PC-9 (cell line): ENCODE measurements around the gene TP53BP2. TPM values are rescaled to one million over a fixed set of nuclear protein-coding genes. Genes with fewer than 3 reads are reported as not detected.
A peak's percentile ranks its signal among the peaks of the same experiment; 100 is the strongest.

ENCODE experiments used
- BruUV-seq: library from RNA; stranded (reverse); fragments of 400-500 nt; replicated peaks from 2 replicates; lab custom pipeline; 2021; lab: Mats Ljungman, UMichigan
- CTCF ChIA-PET: fragments of 300-600 bp; sonication (Branson Sonifier 250); formaldehyde crosslinking; loops from one replicate; lab custom pipeline; 2022; ENCODE audit warnings: antibody characterized with exemption; lab: Charles Lee
- POLR2A ChIA-PET: fragments of 300-600 bp; sonication (Branson Sonifier 250); formaldehyde crosslinking; loops from one replicate; lab custom pipeline; 2022; ENCODE audit warnings: antibody characterized with exemption; ENCODE audit not compliant: unreplicated experiment; lab: Charles Lee
- DNase-seq, 2 experiments: peaks; one replicate each; pipeline versions ENCODE4 v3.0.0 to v3.0.0-alpha.2; 2015 to 2022; ENCODE audit warnings: mixed read lengths in 1 of 2
- H2AFZ ChIP-seq: fragments of 200-600 bp; sonication (generic); 2 replicates; pipeline ENCODE4 v1.8.1; 2017; ENCODE audit warnings: antibody characterized with exemption
- H3F3A ChIP-seq: fragments of 200-600 bp; sonication (generic); 2 replicates; pipeline ENCODE4 v1.8.1; 2017; ENCODE audit warnings: antibody characterized with exemption, mild to moderate bottlenecking, low read depth; ENCODE audit not compliant: insufficient read depth
- H3K27ac ChIP-seq: fragments of 200-600 bp; sonication (generic); 2 replicates; pipeline ENCODE4 v1.6.1; 2016; ENCODE audit warnings: mixed run types
- H3K27me3 ChIP-seq: fragments of 200-600 bp; sonication (generic); 2 replicates; pipeline ENCODE4 v1.6.1; 2016; ENCODE audit warnings: low read depth, mixed run types; ENCODE audit not compliant: insufficient read depth
- H3K36me3 ChIP-seq: fragments of 200-600 bp; sonication (generic); 2 replicates; pipeline ENCODE4 v1.6.1; 2016; ENCODE audit warnings: low read depth, mixed run types
- H3K4me1 ChIP-seq: fragments of 200-600 bp; sonication (generic); replicated peaks from 2 replicates; pipeline ENCODE4 v1.6.1; 2016; ENCODE audit warnings: mixed run types; ENCODE audit not compliant: insufficient read depth
- H3K4me2 ChIP-seq: fragments of 200-600 bp; sonication (generic); 2 replicates; pipeline ENCODE4 v1.6.1; 2017; ENCODE audit warnings: mixed run types
- H3K4me3 ChIP-seq: fragments of 200-600 bp; sonication (generic); 2 replicates; pipeline ENCODE4 v1.6.1; 2016; ENCODE audit warnings: mixed run types
- H3K79me2 ChIP-seq: fragments of 200-600 bp; sonication (generic); 2 replicates; pipeline ENCODE4 v1.6.1; 2017; ENCODE audit warnings: low read depth, mixed run types
- H3K9me2 ChIP-seq: fragments of 200-600 bp; sonication (generic); 2 replicates; pipeline ENCODE4 v1.8.1; 2017; ENCODE audit warnings: mild to moderate bottlenecking; ENCODE audit not compliant: insufficient read depth
- H3K9me3 ChIP-seq: fragments of 200-600 bp; sonication (generic); 2 replicates; pipeline ENCODE4 v1.8.1; 2016; ENCODE audit warnings: low read depth; ENCODE audit not compliant: insufficient read depth
- H4K20me1 ChIP-seq: fragments of 200-600 bp; sonication (generic); 2 replicates; pipeline ENCODE4 v1.8.1; 2017; ENCODE audit not compliant: insufficient read depth
- CTCF ChIP-seq: fragments of 200-600 bp; sonication (generic); conservative IDR thresholded peaks from 2 replicates; pipeline ENCODE4 v1.6.1; 2017; ENCODE audit warnings: mixed run types, antibody characterized with exemption, mild to moderate bottlenecking, moderate library complexity
- EZH2 ChIP-seq: fragments of 200-600 bp; sonication (generic); IDR thresholded peaks from 2 replicates; pipeline ENCODE4 v1.8.0; 2017; ENCODE audit warnings: antibody characterized with exemption, low read depth
- intact Hi-C: fragments of 100-400 bp; cut with micrococcal nuclease; formaldehyde crosslinking; loops from one replicate; pipeline ENCODE4 v1.10.0; 2022; ENCODE audit not compliant: unreplicated experiment
- total RNA-seq: library from RNA; stranded (reverse); gene quantifications from 2 replicates; pipeline ENCODE4 v1.2.3, GENCODE V29; 2021

The TP53BP2 gene
- total RNA-seq, 1 experiment from 2014 or later = 63.1 TPM

- ChIA-PET CTCF (no interaction called here), POLR2A (no interaction called here)
- H3K9me2 ChIP-seq = no peaks in the 10 kb centered on the region
- no peak for DNase-seq
- H4K20me1 ChIP-seq = no peaks in the 10 kb centered on the region
- BruUV-seq = no TSS peak
- no peak for TF ChIP-seq CTCF
- TF ChIP-seq EZH2 = no peak
- no peaks in the 10 kb centered on the region for H3K79me2 ChIP-seq
- no peak overlapping the region for H3K27ac ChIP-seq
- no peak overlapping the region for H3K4me2 ChIP-seq
- no peaks in the 10 kb centered on the region for H3K27me3 ChIP-seq
- no peaks in the 10 kb centered on the region for H3K9me3 ChIP-seq
- H3F3A ChIP-seq = peaks cover 15% of the 10 kb centered on the region
- H3K4me3 ChIP-seq = no peak overlapping the region
- no peaks in the 10 kb centered on the region for H3K36me3 ChIP-seq
- peaks cover 16% of the 10 kb centered on the region for H3K4me1 ChIP-seq
- H2AFZ ChIP-seq = no peak overlapping the region
- intact Hi-C loops = no loop called here
Observed at GRCh38 chr1:223864084-223864483, 18.3 kb upstream of the TP53BP2 start.

- Histone ChIP-seq H3K79me2 (no peaks in the 10 kb centered on the region), H3F3A (peaks cover 24% of the 10 kb centered on the region), H3K27me3 (no peaks in the 10 kb centered on the region), H3K36me3 (no peaks in the 10 kb centered on the region), H3K4me1 (peaks cover 20% of the 10 kb centered on the region), H2AFZ (no peak overlapping the region), H4K20me1 (no peaks in the 10 kb centered on the region), H3K9me2 (no peaks in the 10 kb centered on the region), H3K4me2 (no peak overlapping the region), H3K27ac (no peak overlapping the region), H3K9me3 (no peaks in the 10 kb centered on the region), H3K4me3 (no peak overlapping the region)
- TF ChIP-seq CTCF = no peak
- no peak for TF ChIP-seq EZH2
- CTCF ChIA-PET = no interaction called here
- BruUV-seq = no TSS peak
- intact Hi-C loops = no loop called here
- no peak for DNase-seq
- POLR2A ChIA-PET = interaction anchor here (0.7 kb wide), 1 partner anchor 15 kb away, joined by 3 read pairs; no protein-coding TSS in a partner anchor
Observed at GRCh38 chr1:223861904-223862303, 16.2 kb upstream of the TP53BP2 start.

GRCh38 chr1:223860051-223860622 is 14.4 kb upstream of the TP53BP2 start:
- intact Hi-C loops = no loop called here
- no peaks in the 10 kb centered on the region for H3K36me3 ChIP-seq
- H3K4me2 ChIP-seq = peak overlapping the region; percentile 37
- ChIA-PET POLR2A (interaction anchor here (0.5 to 1.0 kb wide), 6 partner anchors 8 to 726 kb away, joined by 3 to 6 read pairs (median 4); no protein-coding TSS in a partner anchor), CTCF (interaction anchor here (0.5 to 0.6 kb wide), 2 partner anchors 24 to 27 kb away, joined by 3 read pairs; no protein-coding TSS in a partner anchor)
- H3K27me3 ChIP-seq = no peaks in the 10 kb centered on the region
- no peaks in the 10 kb centered on the region for H4K20me1 ChIP-seq
- peak; percentile 56 to 74 for DNase-seq
- H3K4me3 ChIP-seq = no peak overlapping the region
- TF ChIP-seq EZH2 = no peak
- H3K9me3 ChIP-seq = no peaks in the 10 kb centered on the region
- no peak overlapping the region for H2AFZ ChIP-seq
- H3K9me2 ChIP-seq = no peaks in the 10 kb centered on the region
- H3K79me2 ChIP-seq = no peaks in the 10 kb centered on the region
- H3K4me1 ChIP-seq = peaks cover 20% of the 10 kb centered on the region
- no TSS peak for BruUV-seq
- 0 out of 2 replicates have a peak overlapping the region, but pooled peaks have one; percentile 10 for H3K27ac ChIP-seq
- peaks cover 24% of the 10 kb centered on the region for H3F3A ChIP-seq
